Measurements from ENCODE around the gene SKIDA1.

DNA sequence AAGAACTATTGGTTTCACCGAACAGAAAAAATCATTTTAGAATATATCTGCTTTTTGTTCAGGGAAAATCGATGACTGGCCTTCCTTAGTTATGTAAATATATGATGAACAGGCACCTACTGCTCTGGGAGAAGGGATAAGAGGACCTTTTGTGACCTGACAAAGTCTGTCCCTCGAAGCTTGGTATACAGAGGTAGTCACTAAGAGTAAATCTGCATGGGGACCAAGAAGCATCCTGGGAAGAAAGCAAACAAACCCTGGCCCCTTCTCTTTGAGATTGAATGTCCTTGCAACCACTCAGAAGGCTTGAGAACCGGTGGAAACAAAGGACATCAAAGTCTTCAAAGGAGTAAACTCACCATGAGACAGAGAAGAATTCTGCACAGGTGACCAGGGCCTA lies 52.3 kb downstream of the SKIDA1 start:
- TF ChIP-seq, protein P1, sequence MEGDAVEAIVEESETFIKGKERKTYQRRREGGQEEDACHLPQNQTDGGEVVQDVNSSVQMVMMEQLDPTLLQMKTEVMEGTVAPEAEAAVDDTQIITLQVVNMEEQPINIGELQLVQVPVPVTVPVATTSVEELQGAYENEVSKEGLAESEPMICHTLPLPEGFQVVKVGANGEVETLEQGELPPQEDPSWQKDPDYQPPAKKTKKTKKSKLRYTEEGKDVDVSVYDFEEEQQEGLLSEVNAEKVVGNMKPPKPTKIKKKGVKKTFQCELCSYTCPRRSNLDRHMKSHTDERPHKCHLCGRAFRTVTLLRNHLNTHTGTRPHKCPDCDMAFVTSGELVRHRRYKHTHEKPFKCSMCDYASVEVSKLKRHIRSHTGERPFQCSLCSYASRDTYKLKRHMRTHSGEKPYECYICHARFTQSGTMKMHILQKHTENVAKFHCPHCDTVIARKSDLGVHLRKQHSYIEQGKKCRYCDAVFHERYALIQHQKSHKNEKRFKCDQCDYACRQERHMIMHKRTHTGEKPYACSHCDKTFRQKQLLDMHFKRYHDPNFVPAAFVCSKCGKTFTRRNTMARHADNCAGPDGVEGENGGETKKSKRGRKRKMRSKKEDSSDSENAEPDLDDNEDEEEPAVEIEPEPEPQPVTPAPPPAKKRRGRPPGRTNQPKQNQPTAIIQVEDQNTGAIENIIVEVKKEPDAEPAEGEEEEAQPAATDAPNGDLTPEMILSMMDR (IDR thresholded peaks at IDR 0.05; ENCODE audit: insufficient read depth, low read length), result no peak
- TF ChIP-seq POLR2AphosphoS5 (IDR thresholded peaks at IDR 0.05; ENCODE audit: low read depth), result no peak
